Peyer's patch (tissue), 4 donors: Measurements from ENCODE around the gene HRNR. TPM values are rescaled to one million over a fixed set of nuclear protein-coding genes. Genes with fewer than 3 reads are reported as not detected.
A peak's percentile ranks its signal among the peaks of the same experiment; 100 is the strongest.

Experiments used
- DNase-seq, 3 donors: peaks; one replicate each; pipeline ENCODE4 v3.0.0-alpha.2; 2017 to 2019
- H3K27ac ChIP-seq, 4 donors: fragments of 200-600 bp; sonication (generic); one replicate each; pipeline ENCODE4 v1.5.1; 2016 to 2019
- H3K27me3 ChIP-seq, 2 donors: fragments of 200-600 bp; sonication (generic); one replicate each; pipeline ENCODE4 v1.5.1; 2019
- H3K36me3 ChIP-seq, 3 donors: fragments of 200-600 bp; sonication (generic); one replicate each; pipeline ENCODE4 v1.5.1; 2016 to 2019
- H3K4me1 ChIP-seq, 4 donors: fragments of 200-600 bp; sonication (generic); one replicate each; pipeline ENCODE4 v1.5.1; 2016 to 2019
- H3K4me3 ChIP-seq, 4 donors: fragments of 200-600 bp; sonication (generic); 1 replicate in 3 of 4; 2 replicates in 1 of 4; pipeline ENCODE4 v1.5.1; 2016 to 2019; ENCODE audit warnings: mild to moderate bottlenecking in 1 of 4
- H3K9me3 ChIP-seq, 4 donors: fragments of 200-600 bp; sonication (generic); one replicate each; pipeline ENCODE4 v1.5.1; 2016 to 2019; ENCODE audit warnings: mild to moderate bottlenecking in 1 of 4
- CTCF ChIP-seq, 6 experiments: fragments of 450-650 bp in 4 of 6; fragments of 200-600 bp in 2 of 6; sonication (generic) in 1 of 6; IDR thresholded peaks; one replicate each; pipeline ENCODE4 v1.5.1; 2017 to 2019; ENCODE audit warnings: antibody characterized with exemption in 6 of 6, mild to moderate bottlenecking in 3 of 6, moderate library complexity in 1 of 6
- POLR2A ChIP-seq, 2 donors: fragments of 450-650 bp; IDR thresholded peaks; one replicate each; pipeline ENCODE4 v1.5.1; 2017; ENCODE audit warnings: antibody characterized with exemption in 2 of 2, mild to moderate bottlenecking in 2 of 2, moderate library complexity in 2 of 2
- total RNA-seq, 4 donors: library from RNA; depleted of rRNA; stranded (reverse); fragments of >200 nt; gene quantifications; one replicate each; pipeline ENCODE4 v1.1.0, GENCODE V29; 2016

The HRNR gene
- total RNA-seq, 4 donors from 2014 or later, result not detected

- peak overlapping the region in 2 of 4 donors; percentile 24 to 38 for H3K27ac ChIP-seq
- TF ChIP-seq POLR2A (IDR thresholded peaks at IDR 0.05) (no peak), CTCF (IDR thresholded peaks at IDR 0.05) (no peak)
- no peaks in the 10 kb centered on the region for H3K27me3 ChIP-seq
- no peaks in the 10 kb centered on the region for H3K4me1 ChIP-seq
- no peak overlapping the region for H3K4me3 ChIP-seq
- H3K9me3 ChIP-seq, result no peaks in the 10 kb centered on the region
- no peak for DNase-seq
- no peaks in the 10 kb centered on the region for H3K36me3 ChIP-seq
Observed at GRCh38 chr1:152164517-152165136, 59.4 kb downstream of the HRNR start.

GRCh38 chr1:152162792-152163463 is 61.1 kb downstream of the HRNR start:
- no peaks in the 10 kb centered on the region for H3K9me3 ChIP-seq
- no peak for DNase-seq
- H3K27ac ChIP-seq, result no peak overlapping the region
- H3K4me1 ChIP-seq, result no peaks in the 10 kb centered on the region
- TF ChIP-seq POLR2A (IDR thresholded peaks at IDR 0.05) (no peak), CTCF (IDR thresholded peaks at IDR 0.05) (no peak)
- H3K4me3 ChIP-seq, result no peak overlapping the region
- no peaks in the 10 kb centered on the region for H3K36me3 ChIP-seq
- no peaks in the 10 kb centered on the region for H3K27me3 ChIP-seq

Other genes starting within 250 kb of the HRNR start
- 100 to 1,000 TPM in 3 of 4 donors, 10 to 100 TPM in 1; 90.0 to 223 (median 154) TPM for gene S100A10, start 230.3 kb downstream of the HRNR start, total RNA-seq
- gene S100A11, start 187.2 kb downstream of the HRNR start, total RNA-seq, result 10 to 100 TPM; 33.3 to 75.1 (median 72.0) TPM
- not detected for gene TCHHL1, start 135.1 kb downstream of the HRNR start, total RNA-seq
- 1 to 10 TPM in 1 of 4 donors, under 1 TPM in 3; 0.13 to 5.8 (median 0.46) TPM for gene TCHH, start 108.7 kb downstream of the HRNR start, total RNA-seq
- not detected for gene RPTN, start 65.0 kb downstream of the HRNR start, total RNA-seq
- under 1 TPM; under 0.01 to 0.83 (median 0.23) TPM for gene FLG, start 101.0 kb upstream of the HRNR start, total RNA-seq
- gene FLG2, start 135.8 kb upstream of the HRNR start, total RNA-seq, result 1 to 10 TPM in 1 of 4 donors, under 1 TPM in 3; 0.13 to 1.7 (median 0.23) TPM
- under 1 TPM in 1 of 4 donors, not detected in 3; 0.67 TPM for gene CRNN, start 190.1 kb upstream of the HRNR start, total RNA-seq